Stimulated activated CD4-positive, alpha-beta T cell treated with anti-CD3 and anti-CD28 coated beads, TNF-alpha, amount 100 ng/mL, for 24 hours (primary cell): ENCODE data around the gene PTP4A1.
"Not testable (repeated sequence)": the region's sequence is repeated elsewhere in the genome, so short reads cannot be mapped to it uniquely, and the experiment has no call there.

Experiments
- DNase-seq, 3 experiments: peaks; one replicate each; pipeline ENCODE4 v3.0.0-alpha.2; 2020; ENCODE audit warnings: low read depth in 3 of 3

Gene PTP4A1

GRCh38 chr6:63572044-63572746, at the start of gene PTP4A1, which contains the start of gene LOC128125822:
Gene PTP4A1 (plus strand): TSS chr6:63572480. CDS start chr6:63576881, 4,401 bp downstream.
Gene LOC128125822 (plus strand): TSS chr6:63572480.
- peak; percentile 94 to 96 (median 94) for DNase-seq

GRCh38 chr6:63522911-63523287, 49.4 kb upstream of the PTP4A1 start:
- not testable (repeated sequence) for DNase-seq

DNA sequence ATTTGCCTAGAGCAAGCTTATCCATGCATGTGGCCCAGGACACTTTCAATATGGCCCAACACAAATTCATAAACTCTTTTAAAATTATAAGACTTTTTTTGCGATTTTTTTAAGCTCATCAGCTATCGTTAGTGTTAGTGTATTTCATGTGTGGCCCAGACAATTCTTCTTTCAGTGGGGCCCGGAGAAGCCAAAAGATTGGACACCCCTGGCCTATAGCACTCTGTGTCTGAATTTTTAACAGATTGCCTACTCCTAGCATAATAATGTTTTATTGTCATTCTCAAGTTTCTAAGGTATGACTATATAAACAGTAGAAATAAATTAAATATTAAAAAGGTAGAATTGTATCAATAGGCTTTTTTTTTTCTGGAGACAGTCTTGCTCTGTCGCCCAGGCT, 48.6 kb upstream of the PTP4A1 start:
- DNase-seq: no peak

GRCh38 chr6:63525186-63525878, 46.9 kb upstream of the PTP4A1 start:
- no peak for DNase-seq

DNA sequence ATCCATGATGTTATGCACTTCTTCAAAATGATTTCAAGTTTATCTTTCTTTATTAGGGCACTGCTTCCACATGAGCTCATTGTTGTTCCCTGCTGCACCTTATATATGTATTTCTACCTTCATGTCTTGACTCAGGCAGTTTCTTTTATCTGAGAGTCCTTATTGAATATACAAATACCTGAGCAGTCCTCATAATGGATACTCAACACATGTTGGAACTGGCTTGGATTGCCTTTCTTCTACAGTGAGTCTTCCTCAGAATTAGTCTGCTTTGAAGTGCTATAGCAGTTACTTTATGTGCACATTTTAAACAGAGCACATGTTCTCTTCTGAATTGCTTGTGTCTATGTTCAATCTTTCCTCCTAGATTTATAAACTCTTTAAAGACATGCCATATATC, 45.3 kb upstream of the PTP4A1 start:
- DNase-seq: no peak

- no peak for DNase-seq
Observed at GRCh38 chr6:63527658-63528514, 44.4 kb upstream of the PTP4A1 start.

DNA sequence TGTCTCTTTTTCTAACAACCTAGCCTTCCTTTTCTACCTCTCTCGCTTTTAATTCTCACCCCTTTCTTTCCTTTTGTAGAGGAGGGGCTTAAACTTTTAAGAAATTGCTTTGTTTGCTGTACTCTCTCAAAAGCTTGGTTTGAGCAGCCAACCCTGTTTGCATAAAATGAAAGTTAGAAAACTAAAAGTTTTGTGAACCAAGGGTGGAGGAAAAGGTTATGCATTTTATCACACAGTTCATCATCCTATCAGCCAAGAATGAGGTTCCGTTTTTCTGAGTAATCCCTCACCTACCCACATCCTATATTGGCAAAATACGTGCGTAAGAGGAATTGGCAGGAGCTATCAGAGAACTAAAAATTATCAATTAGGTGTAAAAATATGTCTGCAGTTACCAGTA, 42.8 kb upstream of the PTP4A1 start:
- DNase-seq: no peak

DNA sequence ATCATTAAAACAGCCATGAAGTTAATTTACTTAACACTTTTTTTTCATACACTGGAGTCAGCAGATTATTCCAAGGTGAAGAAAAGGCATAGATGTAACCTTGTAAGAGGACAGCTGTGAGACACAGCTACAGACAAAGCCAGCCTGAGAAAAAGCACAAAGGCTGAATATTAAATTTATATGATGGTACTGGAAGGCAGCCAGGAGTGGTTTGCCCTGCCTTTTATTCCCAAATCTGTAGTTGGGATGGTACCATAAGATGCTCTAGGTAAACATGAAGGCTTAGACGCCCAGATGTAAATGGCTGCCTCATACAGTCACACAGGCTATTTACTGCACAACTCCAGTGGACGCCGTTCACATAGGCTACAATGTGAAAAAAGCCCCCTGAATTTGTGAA, 42.1 kb upstream of the PTP4A1 start:
- DNase-seq: no peak

GRCh38 chr6:63530991-63531390, 41.3 kb upstream of the PTP4A1 start:
- no peak for DNase-seq

DNA sequence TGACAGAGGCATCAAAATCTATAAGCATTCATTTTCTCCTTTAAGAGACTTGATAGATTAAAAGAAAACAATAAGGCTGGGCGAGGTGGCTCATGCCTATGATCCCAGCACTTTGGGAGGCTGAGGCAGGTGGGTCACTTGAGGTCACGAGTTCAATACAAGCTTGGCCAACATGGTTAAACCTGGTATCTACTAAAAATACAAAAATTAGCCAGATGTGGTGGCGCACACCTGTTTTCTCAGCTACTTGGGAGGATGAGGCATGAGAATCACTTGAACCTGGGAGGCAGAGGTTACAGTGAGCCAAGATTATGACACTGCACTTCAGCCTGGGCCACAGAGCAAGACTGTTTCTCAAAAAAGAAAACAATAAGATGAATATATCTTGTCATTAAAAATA, 39.3 kb upstream of the PTP4A1 start:
- DNase-seq: no peak

- no peak for DNase-seq
Observed at GRCh38 chr6:63533952-63534351, 38.3 kb upstream of the PTP4A1 start.

- DNase-seq: no peak
Observed at GRCh38 chr6:63537201-63537958, 34.9 kb upstream of the PTP4A1 start.

- DNase-seq: no peak
Observed at GRCh38 chr6:63537959-63538300, 34.4 kb upstream of the PTP4A1 start.

GRCh38 chr6:63538550-63538949, 33.7 kb upstream of the PTP4A1 start:
- DNase-seq: no peak

DNA sequence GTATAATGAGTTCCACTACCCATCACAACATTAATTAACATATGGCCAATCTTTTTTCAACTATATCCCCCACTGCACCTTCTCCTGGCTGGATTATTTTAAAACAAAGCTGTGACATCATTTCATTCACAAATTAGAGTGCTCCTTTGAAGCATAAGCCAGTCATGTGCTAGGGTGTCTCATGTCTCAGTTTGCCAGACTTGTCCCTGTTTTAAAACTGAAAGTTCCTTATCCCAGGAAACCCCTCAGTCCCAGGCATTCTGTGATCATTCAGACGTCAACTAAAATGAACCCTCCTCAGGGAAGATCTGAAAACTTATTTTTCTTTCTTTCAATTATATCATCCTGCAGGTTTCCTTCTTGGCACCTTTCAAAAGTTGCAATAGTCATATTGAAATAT, 29.3 kb upstream of the PTP4A1 start:
- no peak for DNase-seq

DNA sequence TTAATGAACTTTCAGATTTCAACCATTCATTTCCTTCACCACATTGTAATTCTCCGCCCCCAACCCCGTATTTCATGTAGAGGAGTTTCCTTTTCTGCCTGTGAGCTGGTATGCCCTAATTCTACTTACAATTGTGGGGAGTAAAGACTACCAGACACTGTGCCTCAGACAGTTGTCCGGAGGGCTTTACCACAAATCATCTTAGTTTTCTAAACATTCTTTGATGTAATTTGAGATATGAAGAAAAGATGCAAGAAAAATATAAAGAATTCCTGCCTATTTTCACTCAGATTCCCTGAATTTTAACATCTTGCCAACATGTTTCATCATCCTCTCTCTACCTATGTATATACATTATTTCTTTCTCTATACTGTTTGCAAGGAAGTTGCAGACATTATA, 28.3 kb upstream of the PTP4A1 start:
- no peak for DNase-seq

DNA sequence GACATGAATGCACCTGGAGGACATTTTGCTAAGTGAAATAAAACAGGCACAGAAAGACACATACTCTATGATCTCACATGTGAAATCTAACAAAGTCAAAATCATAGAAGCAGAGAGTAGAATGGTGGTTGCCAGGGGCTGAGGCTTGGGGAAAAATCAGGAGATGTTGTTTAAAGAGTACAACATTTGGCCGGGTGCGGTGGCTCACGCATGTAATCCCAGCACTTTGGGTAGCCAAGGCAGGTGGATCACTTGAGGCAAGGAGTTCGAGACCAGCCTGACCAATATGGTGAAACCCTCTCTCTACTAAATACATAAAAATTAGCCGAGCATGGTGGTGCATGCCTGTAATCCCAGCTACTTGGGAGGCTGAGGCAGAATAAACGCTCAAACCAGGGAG, 26.0 kb upstream of the PTP4A1 start:
- DNase-seq: no peak

DNA sequence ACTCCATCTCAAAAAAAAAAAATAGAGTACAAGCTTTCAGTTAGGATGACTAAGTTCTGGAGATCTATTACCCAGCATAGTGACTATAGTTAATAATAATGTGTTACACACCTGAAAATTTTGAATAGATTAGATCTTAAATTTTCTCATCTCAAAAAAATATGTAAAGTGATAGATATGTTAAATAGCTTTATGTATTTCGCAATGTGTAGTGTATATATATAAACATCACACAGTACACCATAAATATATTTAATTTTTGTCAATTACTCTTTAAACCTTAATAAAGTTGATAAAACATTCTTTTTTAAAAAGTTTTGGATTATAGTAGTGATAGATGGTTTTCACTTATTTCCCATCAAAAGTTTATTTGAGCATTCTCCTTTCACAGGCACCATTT, 25.6 kb upstream of the PTP4A1 start:
- no peak for DNase-seq

GRCh38 chr6:63549076-63549475, 23.2 kb upstream of the PTP4A1 start:
- no peak for DNase-seq

DNA sequence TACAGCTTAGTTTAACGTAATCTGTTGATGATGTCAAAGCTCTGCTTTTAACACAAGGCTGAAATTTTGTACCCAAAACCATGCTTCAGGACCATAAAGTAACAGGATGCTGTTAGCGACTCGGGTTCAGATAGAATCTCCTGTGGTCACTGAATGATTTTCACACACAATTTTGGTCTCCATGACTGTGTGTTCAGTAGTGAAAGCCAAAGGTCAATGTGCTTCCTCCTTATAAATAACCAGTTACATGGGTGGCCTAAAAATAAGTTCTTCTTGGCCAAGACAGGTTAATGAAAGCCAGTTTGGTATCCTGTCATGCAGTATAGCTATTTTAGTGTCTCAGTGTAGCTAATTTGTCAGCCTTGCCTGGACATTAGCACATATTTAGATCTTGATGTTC, 19.1 kb upstream of the PTP4A1 start:
- no peak for DNase-seq

- no peak for DNase-seq
Observed at GRCh38 chr6:63553900-63554299, 18.4 kb upstream of the PTP4A1 start.

DNA sequence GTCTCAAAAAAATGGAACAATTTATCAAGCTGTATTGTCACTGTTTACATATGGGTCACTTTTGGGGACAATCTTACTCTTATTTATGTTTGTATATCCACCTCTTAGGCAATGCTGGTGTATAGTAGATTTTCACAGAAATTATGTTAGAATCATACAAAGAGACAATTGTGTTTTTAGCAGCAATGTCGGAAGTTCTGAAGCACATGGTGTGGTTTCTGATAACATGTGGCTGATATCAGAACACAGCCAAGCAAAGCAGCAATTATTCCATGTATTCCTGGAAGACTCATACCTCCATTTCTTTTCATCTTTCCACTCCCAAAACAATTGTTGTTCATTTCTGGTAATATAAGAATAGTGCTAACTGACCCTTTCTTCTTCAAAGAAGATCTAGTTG, 17.5 kb upstream of the PTP4A1 start:
- DNase-seq: no peak
